SK-N-SH treated with all-trans-retinoic acid at 6 μM for 48 hours (cell line): ENCODE measurements around the gene ATP1A3.

Experiments
- ATAC-seq: fragments of 200-7000 bp; cut with Tn5 transposase; 3 replicates; pipeline ENCODE4 v1.9.1; 2020; ENCODE audit warnings: mild to moderate bottlenecking, moderate library complexity
- BACH2 ChIP-seq: fragments of 250-450 bp; sonication (Bioruptor Pico); IDR thresholded peaks from 2 replicates; pipeline ENCODE4 v1.9.0; 2021; ENCODE audit warnings: mild to moderate bottlenecking, borderline replicate concordance
- CREB5 ChIP-seq: fragments of 250-450 bp; sonication (Bioruptor Pico); IDR thresholded peaks from 2 replicates; pipeline ENCODE4 v1.5.1; 2020; ENCODE audit warnings: low read depth, mild to moderate bottlenecking, moderate library complexity
- CSDC2 ChIP-seq: fragments of 250-450 bp; sonication (Bioruptor Pico); IDR thresholded peaks from 2 replicates; pipeline ENCODE4 v1.5.0; 2020; ENCODE audit warnings: mild to moderate bottlenecking, moderate library complexity
- ESRRG ChIP-seq: fragments of 250-450 bp; sonication (Bioruptor Pico); IDR thresholded peaks from 2 replicates; pipeline ENCODE4 v1.6.1; 2021; ENCODE audit warnings: mild to moderate bottlenecking
- GLIS3 ChIP-seq: fragments of 250-450 bp; sonication (Bioruptor Pico); IDR thresholded peaks from 2 replicates; pipeline ENCODE4 v1.5.0; 2020; ENCODE audit warnings: mild to moderate bottlenecking, moderate library complexity
- ISL1 ChIP-seq: fragments of 250-450 bp; sonication (Bioruptor Pico); IDR thresholded peaks from 2 replicates; pipeline ENCODE4 v2.1.2; 2022; ENCODE audit warnings: mild to moderate bottlenecking, moderate library complexity
- OSR1 ChIP-seq: fragments of 250-450 bp; sonication (Bioruptor Pico); IDR thresholded peaks from 2 replicates; pipeline ENCODE4 v1.8.0; 2022; ENCODE audit warnings: moderate library complexity, mild to moderate bottlenecking, inconsistent platforms
- PPARA ChIP-seq: fragments of 250-450 bp; sonication (Bioruptor Pico); IDR thresholded peaks from 2 replicates; pipeline ENCODE4 v1.5.0; 2020; ENCODE audit warnings: mild to moderate bottlenecking, borderline replicate concordance
- RARB ChIP-seq: fragments of 250-450 bp; sonication (Bioruptor Pico); IDR thresholded peaks from 2 replicates; pipeline ENCODE4 v1.8.0; 2021; ENCODE audit warnings: mild to moderate bottlenecking, moderate library complexity
- SNAI2 ChIP-seq: fragments of 250-450 bp; sonication (Bioruptor Pico); IDR thresholded peaks from 2 replicates; pipeline ENCODE4 v1.5.0; 2020; ENCODE audit warnings: mild to moderate bottlenecking, moderate library complexity
- TCF4 ChIP-seq: fragments of 250-450 bp; sonication (Bioruptor Pico); IDR thresholded peaks from 2 replicates; pipeline ENCODE4 v1.8.0; 2021; ENCODE audit warnings: mild to moderate bottlenecking, moderate library complexity, borderline replicate concordance
- TOX ChIP-seq: fragments of 250-450 bp; sonication (Bioruptor Pico); IDR thresholded peaks from 2 replicates; pipeline ENCODE4 v1.8.0; 2021; ENCODE audit warnings: mild to moderate bottlenecking, moderate library complexity, borderline replicate concordance
- ZC3H10 ChIP-seq: fragments of 250-450 bp; sonication (Bioruptor Pico); IDR thresholded peaks from 2 replicates; pipeline ENCODE4 v1.5.1; 2021; ENCODE audit warnings: mild to moderate bottlenecking, moderate library complexity
- ZFP3 ChIP-seq: fragments of 250-450 bp; sonication (Bioruptor Pico); IDR thresholded peaks from 2 replicates; pipeline ENCODE4 v1.5.0; 2020; ENCODE audit warnings: mild to moderate bottlenecking, moderate library complexity
- ZFP30 ChIP-seq: fragments of 450-650 bp; formaldehyde crosslinking; IDR thresholded peaks from 2 replicates; pipeline ENCODE4 v1.5.0; 2022; ENCODE audit warnings: mild to moderate bottlenecking, moderate library complexity
- ZNF70 ChIP-seq: fragments of 450-650 bp; formaldehyde crosslinking; IDR thresholded peaks from 2 replicates; pipeline ENCODE4 v1.5.0; 2020; ENCODE audit warnings: mild to moderate bottlenecking, moderate library complexity
- ZNF8 ChIP-seq: fragments of 450-650 bp; formaldehyde crosslinking; IDR thresholded peaks from 2 replicates; pipeline ENCODE4 v1.5.0; 2020; ENCODE audit warnings: mild to moderate bottlenecking, moderate library complexity
- TF ChIP-seq, protein P1 (sequence below): fragments of 250-450 bp; sonication (Bioruptor Pico); IDR thresholded peaks from 2 replicates; pipeline ENCODE4 v1.8.0; 2021; ENCODE audit warnings: low read depth, mild to moderate bottlenecking, moderate library complexity, borderline replicate concordance
- TF ChIP-seq, protein P2 (sequence below): fragments of 250-450 bp; sonication (Bioruptor Pico); IDR thresholded peaks from 2 replicates; pipeline ENCODE4 v1.5.1; 2021; ENCODE audit warnings: mild to moderate bottlenecking, moderate library complexity
- TF ChIP-seq, protein P3 (sequence below): fragments of 250-450 bp; sonication (Bioruptor Pico); IDR thresholded peaks from 2 replicates; pipeline ENCODE4 v1.5.0; 2020; ENCODE audit warnings: mild to moderate bottlenecking, moderate library complexity

The ATP1A3 gene

DNA sequence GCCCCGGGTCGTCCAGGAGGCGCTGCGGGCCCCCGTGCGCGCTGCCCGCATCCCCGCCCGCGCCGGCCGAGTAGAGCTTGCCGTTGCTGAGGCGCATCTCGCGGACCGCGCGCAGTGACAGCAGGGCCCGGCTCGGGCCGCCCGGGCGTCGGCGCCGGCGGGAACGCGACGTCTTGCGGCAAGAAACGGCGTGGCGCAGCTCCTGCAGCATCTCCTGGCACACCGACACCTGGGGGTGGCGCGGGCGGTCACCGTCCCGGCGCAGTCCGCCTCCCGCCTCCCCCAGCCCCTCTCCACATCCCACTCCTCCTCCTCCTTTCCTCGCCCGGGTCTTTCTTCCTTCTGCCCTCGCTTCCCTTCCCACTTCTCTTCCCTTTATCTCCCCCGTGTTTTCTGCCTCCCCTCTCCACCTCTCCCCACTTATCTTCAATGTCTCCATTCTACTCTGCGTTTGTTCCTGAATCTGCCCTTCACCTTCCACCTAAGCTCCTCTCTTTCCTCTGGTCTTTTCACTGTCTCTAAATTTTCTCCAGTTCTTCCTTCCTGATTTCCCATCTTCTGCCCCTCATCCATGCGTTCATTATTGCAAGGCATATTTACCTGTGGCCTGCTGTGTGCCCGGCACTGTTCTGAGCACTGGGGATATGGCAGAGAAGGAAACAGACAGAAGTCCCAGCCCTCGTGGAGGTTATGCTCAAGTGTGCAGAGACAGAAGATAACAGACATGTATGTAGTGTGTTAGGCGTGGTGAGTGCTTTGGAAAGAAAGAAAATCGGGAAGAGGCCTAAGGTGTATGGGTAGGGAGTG is 5.2 kb upstream of the ATP1A3 start:
- no peak for TF ChIP-seq ZNF70 (CRISPR knock-in tag)
- TF ChIP-seq ZC3H10 = no peak
- no peak for TF ChIP-seq ISL1 (CRISPR knock-in tag)
- no peak for TF ChIP-seq OSR1
- no peak for TF ChIP-seq ZFP3 (CRISPR knock-in tag)
- no peak for TF ChIP-seq GLIS3 (CRISPR knock-in tag)
- no peak for ATAC-seq

- peak; percentile 57 for ATAC-seq
- no peak for TF ChIP-seq TCF4 (CRISPR knock-in tag)
- TF ChIP-seq, protein P1, sequence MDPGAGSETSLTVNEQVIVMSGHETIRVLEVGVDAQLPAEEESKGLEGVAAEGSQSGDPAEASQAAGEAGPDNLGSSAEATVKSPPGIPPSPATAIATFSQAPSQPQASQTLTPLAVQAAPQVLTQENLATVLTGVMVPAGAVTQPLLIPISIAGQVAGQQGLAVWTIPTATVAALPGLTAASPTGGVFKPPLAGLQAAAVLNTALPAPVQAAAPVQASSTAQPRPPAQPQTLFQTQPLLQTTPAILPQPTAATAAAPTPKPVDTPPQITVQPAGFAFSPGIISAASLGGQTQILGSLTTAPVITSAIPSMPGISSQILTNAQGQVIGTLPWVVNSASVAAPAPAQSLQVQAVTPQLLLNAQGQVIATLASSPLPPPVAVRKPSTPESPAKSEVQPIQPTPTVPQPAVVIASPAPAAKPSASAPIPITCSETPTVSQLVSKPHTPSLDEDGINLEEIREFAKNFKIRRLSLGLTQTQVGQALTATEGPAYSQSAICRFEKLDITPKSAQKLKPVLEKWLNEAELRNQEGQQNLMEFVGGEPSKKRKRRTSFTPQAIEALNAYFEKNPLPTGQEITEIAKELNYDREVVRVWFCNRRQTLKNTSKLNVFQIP (CRISPR knock-in tag) = no peak
- TF ChIP-seq RARB = no peak
- TF ChIP-seq GLIS3 (CRISPR knock-in tag) = no peak
- no peak for TF ChIP-seq ZFP30 (CRISPR knock-in tag)
- TF ChIP-seq CSDC2 (CRISPR knock-in tag) = no peak
- TF ChIP-seq BACH2 (CRISPR knock-in tag) = no peak
Observed at GRCh38 chr19:41998246-41999020, 4.4 kb upstream of the ATP1A3 start.

DNA sequence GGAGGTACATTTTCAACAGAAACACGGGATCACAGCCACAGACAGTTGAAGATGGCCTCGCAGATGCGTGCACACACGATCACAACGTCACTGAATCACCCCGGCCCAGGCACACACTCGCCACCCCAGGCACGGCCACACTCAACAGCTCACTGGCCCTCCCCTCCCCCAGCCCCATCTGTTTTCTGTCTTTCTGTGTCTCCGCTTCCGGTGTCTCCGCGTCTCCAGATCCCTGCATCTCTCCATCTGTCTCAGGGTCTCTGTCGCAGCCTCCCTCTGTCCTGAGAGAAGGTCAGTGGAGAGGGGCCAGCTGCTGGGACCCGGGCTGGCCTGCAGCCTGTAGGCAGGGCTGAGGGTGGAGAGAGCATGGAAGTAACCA is 3.8 kb upstream of the ATP1A3 start:
- ATAC-seq = no peak
- TF ChIP-seq ZC3H10 (no peak), TCF4 (CRISPR knock-in tag) (peak; percentile 76)

DNA sequence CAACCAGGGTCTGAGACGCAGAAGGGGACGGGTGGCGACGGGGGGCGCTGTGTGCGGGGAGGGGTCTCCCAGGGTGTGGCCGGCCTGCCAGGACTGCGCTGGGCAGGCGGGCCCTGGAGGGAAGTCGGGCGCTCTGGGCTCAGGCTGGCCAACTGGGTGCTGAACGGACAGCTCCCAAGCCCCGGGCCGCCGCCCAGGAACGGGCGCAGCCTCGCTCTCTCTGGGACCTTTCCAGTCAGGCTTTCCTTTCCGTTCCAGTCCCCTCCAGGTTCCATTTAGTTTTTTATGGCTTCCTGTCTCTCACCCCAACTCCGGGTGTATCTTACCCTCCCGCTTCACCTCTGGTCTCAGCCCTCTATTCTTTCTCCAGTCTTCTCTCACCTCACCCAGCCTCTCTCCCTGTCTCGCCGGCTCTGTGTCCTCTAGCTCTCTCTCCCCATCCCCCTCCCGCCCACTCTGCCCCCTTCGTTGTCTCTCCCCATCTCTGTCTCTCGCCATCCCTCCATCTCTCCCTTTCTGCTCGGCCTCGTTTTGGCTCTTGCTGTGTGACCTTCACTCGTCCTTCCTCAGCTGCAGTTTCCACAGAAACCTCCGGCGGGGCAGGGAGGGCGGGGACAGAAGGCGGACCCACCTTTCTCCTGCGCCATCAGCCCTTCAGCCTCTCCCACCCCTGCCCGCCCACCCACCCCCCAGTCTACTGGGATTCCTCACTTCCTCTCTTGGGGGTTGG is 3.3 kb upstream of the ATP1A3 start:
- peak; percentile 79 for ATAC-seq
- TF ChIP-seq SNAI2 (CRISPR knock-in tag) = peak; percentile 59; the same call in 1 of the 2 replicates
- TF ChIP-seq GLIS3 (CRISPR knock-in tag) = no peak

DNA sequence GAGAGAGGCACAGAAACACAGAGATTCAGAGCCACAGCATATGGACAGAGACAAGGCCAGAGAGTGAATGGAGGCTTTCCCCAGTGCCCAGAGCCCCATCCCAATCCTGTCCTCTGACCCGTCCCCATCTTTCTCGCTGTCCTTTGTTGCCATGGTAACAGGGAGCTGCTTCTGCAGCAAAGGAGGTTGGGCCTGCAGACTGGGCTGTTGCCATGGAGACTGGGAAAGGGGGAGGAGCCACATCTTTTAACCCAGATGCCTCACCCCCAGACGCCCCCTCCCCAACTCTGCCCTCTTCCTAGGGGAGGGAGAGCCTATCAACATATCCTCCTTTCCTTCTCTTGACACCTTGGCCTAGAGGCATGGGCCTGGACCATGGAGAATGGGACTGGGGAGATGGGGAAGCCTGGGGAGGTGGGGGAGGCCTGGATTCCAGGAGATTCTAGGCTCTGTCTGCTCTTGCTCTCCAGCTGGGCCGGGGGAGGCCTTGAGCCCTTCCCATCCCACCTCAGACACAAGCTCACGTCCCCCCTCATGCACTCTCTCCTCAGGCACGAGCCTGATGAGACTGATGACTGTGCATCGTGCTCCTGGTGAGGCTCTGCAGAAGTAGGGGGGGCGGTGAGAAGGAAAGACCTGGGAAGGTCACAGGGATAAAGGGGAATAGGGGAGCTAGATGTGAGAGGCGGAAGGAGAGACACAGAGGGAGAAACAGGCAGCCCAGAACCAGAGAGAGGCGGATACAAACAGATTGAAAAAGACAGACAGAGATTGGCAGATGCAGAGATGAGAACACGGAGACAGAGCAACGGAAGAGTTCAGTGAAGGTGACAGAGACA is 2.1 kb upstream of the ATP1A3 start:
- no peak for TF ChIP-seq TOX
- TF ChIP-seq GLIS3 (CRISPR knock-in tag) = no peak
- no peak for TF ChIP-seq OSR1
- TF ChIP-seq PPARA (CRISPR knock-in tag) = no peak
- TF ChIP-seq CSDC2 (CRISPR knock-in tag) = no peak
- TF ChIP-seq ZFP3 (CRISPR knock-in tag) = no peak
- TF ChIP-seq, protein P2, sequence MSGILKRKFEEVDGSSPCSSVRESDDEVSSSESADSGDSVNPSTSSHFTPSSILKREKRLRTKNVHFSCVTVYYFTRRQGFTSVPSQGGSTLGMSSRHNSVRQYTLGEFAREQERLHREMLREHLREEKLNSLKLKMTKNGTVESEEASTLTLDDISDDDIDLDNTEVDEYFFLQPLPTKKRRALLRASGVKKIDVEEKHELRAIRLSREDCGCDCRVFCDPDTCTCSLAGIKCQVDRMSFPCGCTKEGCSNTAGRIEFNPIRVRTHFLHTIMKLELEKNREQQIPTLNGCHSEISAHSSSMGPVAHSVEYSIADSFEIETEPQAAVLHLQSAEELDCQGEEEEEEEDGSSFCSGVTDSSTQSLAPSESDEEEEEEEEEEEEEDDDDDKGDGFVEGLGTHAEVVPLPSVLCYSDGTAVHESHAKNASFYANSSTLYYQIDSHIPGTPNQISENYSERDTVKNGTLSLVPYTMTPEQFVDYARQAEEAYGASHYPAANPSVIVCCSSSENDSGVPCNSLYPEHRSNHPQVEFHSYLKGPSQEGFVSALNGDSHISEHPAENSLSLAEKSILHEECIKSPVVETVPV (CRISPR knock-in tag) = no peak
- no peak for TF ChIP-seq ZNF8
- no peak for TF ChIP-seq BACH2 (CRISPR knock-in tag)
- no peak for TF ChIP-seq ISL1 (CRISPR knock-in tag)
- TF ChIP-seq, protein P1 (CRISPR knock-in tag) = no peak
- TF ChIP-seq RARB = no peak
- TF ChIP-seq CREB5 (CRISPR knock-in tag) = no peak
- TF ChIP-seq ESRRG (CRISPR knock-in tag) = no peak
- TF ChIP-seq, protein P3, sequence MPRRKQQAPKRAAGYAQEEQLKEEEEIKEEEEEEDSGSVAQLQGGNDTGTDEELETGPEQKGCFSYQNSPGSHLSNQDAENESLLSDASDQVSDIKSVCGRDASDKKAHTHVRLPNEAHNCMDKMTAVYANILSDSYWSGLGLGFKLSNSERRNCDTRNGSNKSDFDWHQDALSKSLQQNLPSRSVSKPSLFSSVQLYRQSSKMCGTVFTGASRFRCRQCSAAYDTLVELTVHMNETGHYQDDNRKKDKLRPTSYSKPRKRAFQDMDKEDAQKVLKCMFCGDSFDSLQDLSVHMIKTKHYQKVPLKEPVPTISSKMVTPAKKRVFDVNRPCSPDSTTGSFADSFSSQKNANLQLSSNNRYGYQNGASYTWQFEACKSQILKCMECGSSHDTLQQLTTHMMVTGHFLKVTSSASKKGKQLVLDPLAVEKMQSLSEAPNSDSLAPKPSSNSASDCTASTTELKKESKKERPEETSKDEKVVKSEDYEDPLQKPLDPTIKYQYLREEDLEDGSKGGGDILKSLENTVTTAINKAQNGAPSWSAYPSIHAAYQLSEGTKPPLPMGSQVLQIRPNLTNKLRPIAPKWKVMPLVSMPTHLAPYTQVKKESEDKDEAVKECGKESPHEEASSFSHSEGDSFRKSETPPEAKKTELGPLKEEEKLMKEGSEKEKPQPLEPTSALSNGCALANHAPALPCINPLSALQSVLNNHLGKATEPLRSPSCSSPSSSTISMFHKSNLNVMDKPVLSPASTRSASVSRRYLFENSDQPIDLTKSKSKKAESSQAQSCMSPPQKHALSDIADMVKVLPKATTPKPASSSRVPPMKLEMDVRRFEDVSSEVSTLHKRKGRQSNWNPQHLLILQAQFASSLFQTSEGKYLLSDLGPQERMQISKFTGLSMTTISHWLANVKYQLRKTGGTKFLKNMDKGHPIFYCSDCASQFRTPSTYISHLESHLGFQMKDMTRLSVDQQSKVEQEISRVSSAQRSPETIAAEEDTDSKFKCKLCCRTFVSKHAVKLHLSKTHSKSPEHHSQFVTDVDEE = no peak
- no peak for TF ChIP-seq SNAI2 (CRISPR knock-in tag)
- no peak for ATAC-seq
